ENCODE data around the gene HACE1.

DNA sequence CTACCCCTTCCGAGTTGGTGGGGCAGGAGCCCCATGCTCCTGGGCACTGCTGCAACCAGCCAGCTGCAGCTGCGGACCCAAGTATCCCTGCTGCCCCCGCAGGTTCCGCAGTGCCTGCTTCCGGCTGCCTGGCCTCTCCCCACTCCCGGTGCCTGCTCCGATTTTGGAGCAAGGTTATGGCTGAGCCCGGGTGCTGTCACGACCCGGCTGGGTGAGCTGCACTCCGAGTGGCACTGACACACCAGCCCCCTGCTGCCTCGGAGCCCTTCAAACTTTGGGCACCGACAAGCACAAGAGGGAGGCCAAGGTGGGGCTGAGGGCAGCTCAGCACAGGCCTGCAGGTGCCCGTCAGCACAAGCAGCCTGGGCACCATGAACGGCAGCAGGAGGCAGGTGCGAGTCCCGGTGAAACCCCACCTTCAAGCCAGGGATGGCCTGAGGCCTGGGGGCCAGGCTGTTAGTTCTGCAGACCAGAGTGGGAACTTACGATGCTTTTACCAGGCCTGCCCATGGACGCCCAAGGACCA is 25.9 kb upstream of the HACE1 start:
- TF ChIP-seq EGR1 (IDR thresholded peaks at IDR 0.05) (no peak), RAD21 (IDR thresholded peaks at IDR 0.05; ENCODE audit: low read depth) (no peak), YY1 (IDR thresholded peaks at IDR 0.05; ENCODE audit: low read depth) (no peak), NFIC (IDR thresholded peaks at IDR 0.05) (no peak), CREB1 (IDR thresholded peaks at IDR 0.05; ENCODE audit: low read depth) (no peak), TEAD4 (IDR thresholded peaks at IDR 0.05) (no peak)
- TF ChIP-seq, protein P1, sequence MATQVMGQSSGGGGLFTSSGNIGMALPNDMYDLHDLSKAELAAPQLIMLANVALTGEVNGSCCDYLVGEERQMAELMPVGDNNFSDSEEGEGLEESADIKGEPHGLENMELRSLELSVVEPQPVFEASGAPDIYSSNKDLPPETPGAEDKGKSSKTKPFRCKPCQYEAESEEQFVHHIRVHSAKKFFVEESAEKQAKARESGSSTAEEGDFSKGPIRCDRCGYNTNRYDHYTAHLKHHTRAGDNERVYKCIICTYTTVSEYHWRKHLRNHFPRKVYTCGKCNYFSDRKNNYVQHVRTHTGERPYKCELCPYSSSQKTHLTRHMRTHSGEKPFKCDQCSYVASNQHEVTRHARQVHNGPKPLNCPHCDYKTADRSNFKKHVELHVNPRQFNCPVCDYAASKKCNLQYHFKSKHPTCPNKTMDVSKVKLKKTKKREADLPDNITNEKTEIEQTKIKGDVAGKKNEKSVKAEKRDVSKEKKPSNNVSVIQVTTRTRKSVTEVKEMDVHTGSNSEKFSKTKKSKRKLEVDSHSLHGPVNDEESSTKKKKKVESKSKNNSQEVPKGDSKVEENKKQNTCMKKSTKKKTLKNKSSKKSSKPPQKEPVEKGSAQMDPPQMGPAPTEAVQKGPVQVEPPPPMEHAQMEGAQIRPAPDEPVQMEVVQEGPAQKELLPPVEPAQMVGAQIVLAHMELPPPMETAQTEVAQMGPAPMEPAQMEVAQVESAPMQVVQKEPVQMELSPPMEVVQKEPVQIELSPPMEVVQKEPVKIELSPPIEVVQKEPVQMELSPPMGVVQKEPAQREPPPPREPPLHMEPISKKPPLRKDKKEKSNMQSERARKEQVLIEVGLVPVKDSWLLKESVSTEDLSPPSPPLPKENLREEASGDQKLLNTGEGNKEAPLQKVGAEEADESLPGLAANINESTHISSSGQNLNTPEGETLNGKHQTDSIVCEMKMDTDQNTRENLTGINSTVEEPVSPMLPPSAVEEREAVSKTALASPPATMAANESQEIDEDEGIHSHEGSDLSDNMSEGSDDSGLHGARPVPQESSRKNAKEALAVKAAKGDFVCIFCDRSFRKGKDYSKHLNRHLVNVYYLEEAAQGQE (IDR thresholded peaks at IDR 0.05; ENCODE audit: low read depth) = no peak
- TF ChIP-seq, protein P2, sequence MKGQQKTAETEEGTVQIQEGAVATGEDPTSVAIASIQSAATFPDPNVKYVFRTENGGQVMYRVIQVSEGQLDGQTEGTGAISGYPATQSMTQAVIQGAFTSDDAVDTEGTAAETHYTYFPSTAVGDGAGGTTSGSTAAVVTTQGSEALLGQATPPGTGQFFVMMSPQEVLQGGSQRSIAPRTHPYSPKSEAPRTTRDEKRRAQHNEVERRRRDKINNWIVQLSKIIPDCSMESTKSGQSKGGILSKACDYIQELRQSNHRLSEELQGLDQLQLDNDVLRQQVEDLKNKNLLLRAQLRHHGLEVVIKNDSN (IDR thresholded peaks at IDR 0.05) = no peak
- TF ChIP-seq, protein P3, sequence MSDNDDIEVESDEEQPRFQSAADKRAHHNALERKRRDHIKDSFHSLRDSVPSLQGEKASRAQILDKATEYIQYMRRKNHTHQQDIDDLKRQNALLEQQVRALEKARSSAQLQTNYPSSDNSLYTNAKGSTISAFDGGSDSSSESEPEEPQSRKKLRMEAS (IDR thresholded peaks at IDR 0.05) = no peak
